GM12872 (cell line): ENCODE measurements around the gene ABCA13.

Experiments
- CTCF ChIP-seq: IDR thresholded peaks from 3 replicates; pipeline ENCODE4 v1.5.1; 2011; ENCODE audit warnings: low read depth, mild to moderate bottlenecking, low read length, moderate library complexity; ENCODE audit not compliant: insufficient read depth

The ABCA13 gene

GRCh38 chr7:48217266-48217665 is 46.0 kb downstream of the ABCA13 start:
- TF ChIP-seq CTCF: no peak

- no peak for TF ChIP-seq CTCF
Observed at GRCh38 chr7:48217753-48218152, 46.5 kb downstream of the ABCA13 start.

- TF ChIP-seq CTCF: no peak
Observed at GRCh38 chr7:48224042-48224441, 52.8 kb downstream of the ABCA13 start.

GRCh38 chr7:48225101-48225500 is 53.8 kb downstream of the ABCA13 start:
- TF ChIP-seq CTCF: no peak

GRCh38 chr7:48237354-48237753 is 66.1 kb downstream of the ABCA13 start:
- TF ChIP-seq CTCF: no peak

GRCh38 chr7:48242846-48243245 is 71.6 kb downstream of the ABCA13 start:
- TF ChIP-seq CTCF: no peak

GRCh38 chr7:48244864-48245271 is 73.6 kb downstream of the ABCA13 start:
- TF ChIP-seq CTCF: no peak
